Calu3 (cell line): ENCODE data around the gene SEC16A. TPM values are rescaled to one million over a fixed set of nuclear protein-coding genes. Genes with fewer than 3 reads are reported as not detected.

ENCODE experiments used
- BruUV-seq: library from RNA; stranded (reverse); fragments of 400-500 nt; replicated peaks from 2 replicates; lab custom pipeline; 2021; lab: Mats Ljungman, UMichigan
- CTCF ChIA-PET: fragments of 300-600 bp; sonication (Branson Sonifier 250); formaldehyde crosslinking; loops from one replicate; lab custom pipeline; 2022; ENCODE audit warnings: antibody characterized with exemption; lab: Charles Lee
- DNase-seq: peaks from one replicate; pipeline ENCODE4 v3.0.0; 2022
- H3K27ac Mint-ChIP-seq: one replicate; pipeline ENCODE4 v1.8.0; 2022; ENCODE audit warnings: mixed read lengths; ENCODE audit not compliant: unreplicated experiment
- H3K27me3 Mint-ChIP-seq: one replicate; pipeline ENCODE4 v1.8.0; 2022; ENCODE audit warnings: mixed read lengths; ENCODE audit not compliant: unreplicated experiment
- H3K36me3 Mint-ChIP-seq: one replicate; pipeline ENCODE4 v1.8.0; 2022; ENCODE audit warnings: mild to moderate bottlenecking, moderate library complexity, mixed read lengths; ENCODE audit not compliant: insufficient read depth, unreplicated experiment
- H3K4me1 Mint-ChIP-seq: one replicate; pipeline ENCODE4 v1.8.0; 2022; ENCODE audit warnings: mild to moderate bottlenecking, low read depth, mixed read lengths; ENCODE audit not compliant: unreplicated experiment
- H3K4me3 Mint-ChIP-seq: one replicate; pipeline ENCODE4 v1.8.0; 2022; ENCODE audit warnings: mild to moderate bottlenecking, low read depth, moderate library complexity, mixed read lengths; ENCODE audit not compliant: unreplicated experiment
- H3K9me3 Mint-ChIP-seq: one replicate; pipeline ENCODE4 v1.8.0; 2022; ENCODE audit warnings: low read depth, mixed read lengths; ENCODE audit not compliant: unreplicated experiment
- intact Hi-C: fragments of 100-400 bp; cut with micrococcal nuclease; formaldehyde crosslinking; loops from one replicate; pipeline ENCODE4 v1.10.0; 2022; ENCODE audit not compliant: unreplicated experiment
- total RNA-seq: library from RNA; stranded (reverse); gene quantifications from 2 replicates; pipeline ENCODE4 v1.2.3, GENCODE V29; 2022
- TF ChIP-seq, protein P1 (sequence below): fragments of 200-600 bp; IDR thresholded peaks from one replicate; pipeline ENCODE4 v1.8.0; 2022; ENCODE audit warnings: antibody characterized with exemption; ENCODE audit not compliant: unreplicated experiment

SEC16A gene
- total RNA-seq, 1 experiment from 2014 or later = 48.9 TPM

DNA sequence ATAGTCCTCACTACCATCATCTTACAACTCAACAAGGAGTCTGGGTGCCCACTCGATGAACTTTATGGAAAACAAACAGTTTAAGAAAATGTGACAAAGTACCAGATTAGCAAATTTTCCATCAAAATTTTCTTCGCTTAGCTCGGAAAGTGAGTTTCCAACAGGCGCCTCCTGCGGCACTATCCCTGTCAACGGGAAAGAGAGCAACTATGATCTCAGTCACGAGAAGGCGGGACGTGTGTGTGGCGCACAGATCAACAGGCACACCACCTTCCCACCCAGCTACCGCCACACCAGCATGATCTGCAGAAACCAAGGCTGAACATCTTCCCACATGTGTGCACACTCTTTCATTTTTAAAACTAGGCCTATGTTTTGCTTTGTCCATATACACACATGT lies 29.5 kb downstream of the SEC16A start:
- no peak for DNase-seq
- Mint-ChIP-seq H3K27ac (no peak overlapping the region), H3K4me1 (no peaks in the 10 kb centered on the region), H3K27me3 (no peaks in the 10 kb centered on the region), H3K36me3 (peaks cover 63% of the 10 kb centered on the region), H3K4me3 (no peak overlapping the region), H3K9me3 (no peaks in the 10 kb centered on the region)
- CTCF ChIA-PET = no interaction called here
- intact Hi-C loops = no loop called here
- BruUV-seq = no TSS peak
- TF ChIP-seq, protein P1, sequence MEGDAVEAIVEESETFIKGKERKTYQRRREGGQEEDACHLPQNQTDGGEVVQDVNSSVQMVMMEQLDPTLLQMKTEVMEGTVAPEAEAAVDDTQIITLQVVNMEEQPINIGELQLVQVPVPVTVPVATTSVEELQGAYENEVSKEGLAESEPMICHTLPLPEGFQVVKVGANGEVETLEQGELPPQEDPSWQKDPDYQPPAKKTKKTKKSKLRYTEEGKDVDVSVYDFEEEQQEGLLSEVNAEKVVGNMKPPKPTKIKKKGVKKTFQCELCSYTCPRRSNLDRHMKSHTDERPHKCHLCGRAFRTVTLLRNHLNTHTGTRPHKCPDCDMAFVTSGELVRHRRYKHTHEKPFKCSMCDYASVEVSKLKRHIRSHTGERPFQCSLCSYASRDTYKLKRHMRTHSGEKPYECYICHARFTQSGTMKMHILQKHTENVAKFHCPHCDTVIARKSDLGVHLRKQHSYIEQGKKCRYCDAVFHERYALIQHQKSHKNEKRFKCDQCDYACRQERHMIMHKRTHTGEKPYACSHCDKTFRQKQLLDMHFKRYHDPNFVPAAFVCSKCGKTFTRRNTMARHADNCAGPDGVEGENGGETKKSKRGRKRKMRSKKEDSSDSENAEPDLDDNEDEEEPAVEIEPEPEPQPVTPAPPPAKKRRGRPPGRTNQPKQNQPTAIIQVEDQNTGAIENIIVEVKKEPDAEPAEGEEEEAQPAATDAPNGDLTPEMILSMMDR = no peak

DNA sequence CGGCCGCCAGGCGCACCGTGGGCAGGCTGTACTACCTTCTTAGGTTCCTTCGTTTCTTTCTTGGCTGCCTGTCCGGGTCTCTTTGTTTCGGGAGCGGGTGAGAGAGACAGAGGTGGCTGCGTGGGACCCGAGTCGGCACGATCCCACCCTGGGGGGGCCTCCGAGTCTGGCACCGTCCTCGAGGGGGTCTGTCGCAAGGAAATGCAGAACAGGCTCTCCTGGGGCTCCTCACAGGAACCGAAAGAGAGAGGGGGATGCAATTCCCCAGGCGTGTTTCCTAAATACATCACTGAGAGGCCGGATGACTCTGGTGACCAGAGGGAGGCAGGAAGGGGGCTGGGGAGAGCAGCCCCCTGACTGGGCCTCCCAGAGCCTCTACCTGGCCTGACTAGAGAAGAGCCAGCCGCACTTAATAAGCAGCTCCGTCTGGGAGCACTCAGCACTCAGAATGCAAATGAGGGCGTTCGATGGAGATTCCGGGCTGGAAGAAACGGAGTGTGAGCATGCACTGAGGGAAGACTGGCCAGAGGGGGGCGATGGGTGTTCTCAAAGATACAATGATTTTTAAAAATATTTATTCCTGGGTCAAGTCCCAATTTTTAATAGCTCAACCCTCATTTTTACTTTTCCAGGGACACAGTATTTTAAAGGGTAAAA lies 31.5 kb downstream of the SEC16A start:
- no peak for DNase-seq
- intact Hi-C loops = no loop called here
- H3K4me3 Mint-ChIP-seq = no peak overlapping the region
- TF ChIP-seq, protein P1 = no peak
- no peaks in the 10 kb centered on the region for H3K9me3 Mint-ChIP-seq
- BruUV-seq = no TSS peak
- H3K27me3 Mint-ChIP-seq = no peaks in the 10 kb centered on the region
- peaks cover 74% of the 10 kb centered on the region for H3K36me3 Mint-ChIP-seq
- H3K27ac Mint-ChIP-seq = no peak overlapping the region
- CTCF ChIA-PET = no interaction called here
- no peaks in the 10 kb centered on the region for H3K4me1 Mint-ChIP-seq

- intact Hi-C loops = no loop called here
- Mint-ChIP-seq H3K9me3 (no peaks in the 10 kb centered on the region), H3K27ac (no peak overlapping the region), H3K27me3 (no peaks in the 10 kb centered on the region), H3K4me1 (no peaks in the 10 kb centered on the region), H3K36me3 (peaks cover 86% of the 10 kb centered on the region), H3K4me3 (no peak overlapping the region)
- no TSS peak for BruUV-seq
- no peak for DNase-seq
- TF ChIP-seq, protein P1 = no peak
- CTCF ChIA-PET = no interaction called here
Measured at GRCh38 chr9:136448655-136449054, 34.2 kb downstream of the SEC16A start.

DNA sequence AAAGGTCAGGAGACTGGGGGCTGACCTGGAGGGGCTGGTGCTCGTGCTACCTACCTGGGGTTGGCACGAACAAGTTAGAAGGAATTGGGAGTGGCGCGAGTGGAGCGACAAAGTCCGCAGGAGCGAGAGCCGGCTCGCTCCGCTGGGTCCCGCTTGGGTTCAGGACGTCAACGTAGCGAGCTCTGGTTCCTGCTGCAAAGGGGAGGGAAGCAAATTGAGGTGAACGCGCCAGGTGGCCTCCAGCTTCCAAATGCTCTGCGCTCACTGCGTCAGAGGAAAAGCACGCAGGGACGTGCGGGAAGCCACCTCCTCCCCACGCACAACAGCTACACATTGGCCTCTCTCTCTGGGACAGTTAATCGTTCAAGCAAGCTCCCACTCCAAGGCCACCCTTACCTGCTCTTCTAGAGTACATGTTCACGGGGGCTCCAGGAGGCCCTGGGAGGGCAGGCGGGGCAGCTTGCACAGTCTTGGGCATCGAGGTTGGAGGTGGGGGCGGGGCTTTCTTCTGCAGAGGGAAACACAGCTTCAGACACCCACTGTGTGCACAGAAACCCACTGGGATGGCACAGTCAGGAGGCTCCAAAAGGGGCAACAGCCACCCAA lies 35.6 kb downstream of the SEC16A start:
- no peaks in the 10 kb centered on the region for H3K9me3 Mint-ChIP-seq
- no peak for DNase-seq
- peaks cover 84% of the 10 kb centered on the region for H3K36me3 Mint-ChIP-seq
- TF ChIP-seq, protein P1 = no peak
- CTCF ChIA-PET = no interaction called here
- no peaks in the 10 kb centered on the region for H3K27me3 Mint-ChIP-seq
- no TSS peak for BruUV-seq
- intact Hi-C loops = no loop called here
- H3K4me3 Mint-ChIP-seq = no peak overlapping the region
- H3K27ac Mint-ChIP-seq = no peak overlapping the region
- H3K4me1 Mint-ChIP-seq = no peaks in the 10 kb centered on the region
